ENCODE data around the gene FHIP1A.

Gene FHIP1A

GRCh38 chr4:151417766-151418376 lies 8.9 kb downstream of the FHIP1A start:
- ChIA-PET CTCF (interaction anchor here (2.2 kb wide), 1 partner anchor 13 kb away, joined by 5 read pairs; no protein-coding TSS in a partner anchor), POLR2A (no interaction called here)

DNA sequence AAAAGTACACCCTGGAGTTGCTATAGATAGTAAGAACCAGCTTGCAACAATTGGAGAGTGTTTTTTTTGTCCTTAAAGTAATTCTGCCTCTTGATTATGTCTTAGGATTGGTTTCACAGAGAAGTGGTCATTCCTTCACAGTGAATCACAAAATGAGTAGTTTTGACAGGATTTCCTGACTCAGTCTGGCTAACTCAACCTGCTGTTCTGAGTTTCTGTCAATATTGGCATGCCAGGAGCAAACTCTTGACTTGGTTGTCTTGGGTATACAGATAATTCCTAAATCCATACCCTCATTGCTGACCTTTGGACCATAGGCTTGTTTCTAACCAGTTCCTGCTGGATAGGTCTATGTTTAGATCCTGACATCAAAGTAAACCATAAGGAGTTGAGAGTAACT lies 9.4 kb downstream of the FHIP1A start:
- ChIA-PET CTCF (interaction anchor here (2.2 kb wide), 1 partner anchor 12 kb away, joined by 5 read pairs; no protein-coding TSS in a partner anchor), POLR2A (no interaction called here)
- TF ChIP-seq CTCF (IDR thresholded peaks at IDR 0.05; ENCODE audit: control extremely low read depth, extremely low read depth, low read depth, missing control alignments), result no peak
- no peak for DNase-seq (ENCODE audit: extremely low spot score)

More at GRCh38 chr4:151417766-151418376, 8.9 kb downstream of the FHIP1A start:
- DNase-seq (ENCODE audit: extremely low spot score), result no peak
- no peak for TF ChIP-seq CTCF (IDR thresholded peaks at IDR 0.05; ENCODE audit: control extremely low read depth, extremely low read depth, low read depth, missing control alignments)

DNA sequence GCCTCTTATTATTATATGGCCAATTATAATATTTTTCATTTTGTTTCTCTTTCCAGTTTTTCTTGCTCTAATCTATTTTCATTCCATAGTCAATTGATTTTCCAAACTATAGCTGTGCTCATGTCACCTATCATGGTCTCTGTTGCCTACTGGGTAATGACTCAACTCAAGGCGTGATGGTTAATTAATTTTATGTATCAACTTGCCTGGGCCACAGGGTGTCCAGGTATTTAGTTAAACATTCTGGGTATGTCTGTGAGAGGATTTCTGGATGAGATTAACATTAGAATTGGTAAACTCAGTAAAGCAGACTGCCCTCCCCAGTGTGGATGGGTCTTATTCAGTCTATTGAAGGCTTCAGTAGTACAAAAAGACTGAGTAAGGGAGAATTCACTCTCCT lies 9.9 kb downstream of the FHIP1A start:
- TF ChIP-seq CTCF (IDR thresholded peaks at IDR 0.05; ENCODE audit: control extremely low read depth, extremely low read depth, low read depth, missing control alignments), result no peak
- DNase-seq (ENCODE audit: extremely low spot score), result no peak
- POLR2A ChIA-PET, result no interaction called here
- CTCF ChIA-PET, result interaction anchor here (2.2 kb wide), 1 partner anchor 12 kb away, joined by 5 read pairs; no protein-coding TSS in a partner anchor

- CTCF ChIA-PET, result interaction anchor here (1.1 to 2.2 kb wide), 3 partner anchors 10 kb away, joined by 5 to 6 read pairs (median 5); no protein-coding TSS in a partner anchor
Observed at GRCh38 chr4:151420250-151420807, 11.4 kb downstream of the FHIP1A start.

DNA sequence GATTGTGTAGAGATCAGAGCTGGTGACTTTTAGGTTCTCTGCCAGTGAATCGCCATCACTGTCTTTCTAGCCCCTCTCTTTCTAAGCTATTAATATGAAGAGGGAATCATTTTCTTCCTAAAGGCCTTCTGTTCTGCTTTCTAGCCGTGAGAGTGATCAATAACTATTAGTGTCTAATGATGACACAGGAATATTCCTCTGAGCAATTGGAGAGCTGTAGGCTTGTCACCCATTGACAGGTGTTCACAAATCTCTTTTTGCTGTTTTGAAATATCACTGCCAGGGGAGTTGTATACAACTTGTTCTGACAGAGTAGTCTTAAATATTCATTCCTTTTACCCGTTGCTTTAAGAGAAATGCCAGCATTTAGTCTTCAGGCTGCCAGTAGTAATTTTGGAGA lies 13.9 kb downstream of the FHIP1A start:
- no peak for TF ChIP-seq CTCF (IDR thresholded peaks at IDR 0.05; ENCODE audit: control extremely low read depth, extremely low read depth, low read depth, missing control alignments)
- ChIA-PET CTCF (interaction anchor here (0.8 to 1.4 kb wide), 5 partner anchors 10 to 306 kb away, joined by 3 read pairs; no protein-coding TSS in a partner anchor), POLR2A (no interaction called here)
- no peak for DNase-seq (ENCODE audit: extremely low spot score)

More at GRCh38 chr4:151420250-151420807, 11.4 kb downstream of the FHIP1A start:
- no peak for DNase-seq (ENCODE audit: extremely low spot score)
- TF ChIP-seq CTCF (IDR thresholded peaks at IDR 0.05; ENCODE audit: control extremely low read depth, extremely low read depth, low read depth, missing control alignments), result no peak
- POLR2A ChIA-PET, result no interaction called here

- no peak for DNase-seq (ENCODE audit: extremely low spot score)
- POLR2A ChIA-PET, result no interaction called here
- no peak for TF ChIP-seq CTCF (IDR thresholded peaks at IDR 0.05; ENCODE audit: control extremely low read depth, extremely low read depth, low read depth, missing control alignments)
- CTCF ChIA-PET, result interaction anchor here (1.7 kb wide), 1 partner anchor 18 kb away, joined by 6 read pairs; no protein-coding TSS in a partner anchor
Observed at GRCh38 chr4:151426513-151426912, 17.5 kb downstream of the FHIP1A start.
